ENCODE data around the gene SHC3.

GRCh38 chr9:88993327-88993726, 185.3 kb downstream of the SHC3 start:
- no peak for TF ChIP-seq CTCF (IDR thresholded peaks at IDR 0.05)
- no peak for TF ChIP-seq EP300 (IDR thresholded peaks at IDR 0.05)
